CD4-positive, alpha-beta T cell treated with Interleukin-1 beta for 1 hour (primary cell): ENCODE results near the gene RAD51B.

Experiments
- DNase-seq, 2 donors: peaks; one replicate each; pipeline ENCODE4 v3.0.0-alpha.2; 2020 to 2022

Gene RAD51B

GRCh38 chr14:68772761-68773381 lies 953.3 kb downstream of the RAD51B start:
- DNase-seq: no peak

- no peak for DNase-seq
These were observed 955.4 kb downstream of the RAD51B start for GRCh38 chr14:68774771-68775613.

- DNase-seq: no peak
These were observed 956.1 kb downstream of the RAD51B start for GRCh38 chr14:68775614-68776126.

- no peak for DNase-seq
These were observed 958.1 kb downstream of the RAD51B start for GRCh38 chr14:68777644-68778043.
